Iris pigment epithelial cell (primary cell): ENCODE data around the gene CPLANE1.
"Not testable (repeated sequence)": the region's sequence is repeated elsewhere in the genome, so short reads cannot be mapped to it uniquely, and the experiment has no call there.

Source experiments
- DNase-seq: peaks from one replicate; pipeline ENCODE4 v3.0.0-alpha.2; 2011; ENCODE audit warnings: low read depth

The CPLANE1 gene

DNA sequence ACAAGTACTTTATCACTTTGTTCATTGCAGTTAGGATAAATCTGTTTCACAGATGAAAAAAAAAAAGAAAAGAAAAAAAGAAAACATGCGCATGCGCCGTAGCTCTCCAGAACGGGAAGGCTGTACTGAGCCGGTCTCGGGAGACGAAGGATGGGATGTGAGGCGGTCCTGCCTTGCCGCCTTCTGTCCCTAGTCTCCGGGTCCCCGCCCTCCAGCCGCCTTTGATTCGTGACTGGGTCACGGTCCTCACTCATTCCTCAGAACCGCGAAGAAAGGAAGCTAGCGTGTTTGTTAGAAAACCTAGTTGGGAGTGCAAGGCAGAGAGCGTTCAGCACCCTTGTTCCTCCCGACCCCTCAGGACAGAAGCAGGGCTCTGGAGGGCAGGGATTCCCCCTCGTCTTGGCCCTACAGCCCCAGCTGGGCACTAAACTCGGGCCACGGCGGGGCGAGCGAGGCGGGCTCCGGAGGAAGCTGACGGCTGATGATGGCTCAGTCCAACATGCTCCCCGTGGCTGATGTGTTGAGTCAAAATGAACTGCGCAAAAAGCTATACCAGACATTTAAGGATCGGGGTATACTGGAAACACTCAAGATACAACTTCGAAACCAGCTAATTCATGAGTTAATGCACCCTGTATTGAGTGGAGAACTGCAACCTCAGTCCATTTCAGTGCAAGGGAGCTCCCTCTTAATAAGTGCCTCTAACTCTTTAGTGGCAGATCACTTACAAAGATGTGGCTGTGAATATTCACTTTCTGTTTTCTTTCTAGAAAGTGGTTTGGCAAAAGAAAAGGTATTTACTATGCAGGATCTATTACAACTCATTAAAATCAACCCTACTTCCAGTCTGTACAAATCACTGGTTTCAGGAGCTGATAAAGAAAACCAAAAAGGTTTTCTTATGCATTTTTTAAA lies 40.0 kb downstream of the CPLANE1 start:
- DNase-seq, result peak; percentile 20

DNA sequence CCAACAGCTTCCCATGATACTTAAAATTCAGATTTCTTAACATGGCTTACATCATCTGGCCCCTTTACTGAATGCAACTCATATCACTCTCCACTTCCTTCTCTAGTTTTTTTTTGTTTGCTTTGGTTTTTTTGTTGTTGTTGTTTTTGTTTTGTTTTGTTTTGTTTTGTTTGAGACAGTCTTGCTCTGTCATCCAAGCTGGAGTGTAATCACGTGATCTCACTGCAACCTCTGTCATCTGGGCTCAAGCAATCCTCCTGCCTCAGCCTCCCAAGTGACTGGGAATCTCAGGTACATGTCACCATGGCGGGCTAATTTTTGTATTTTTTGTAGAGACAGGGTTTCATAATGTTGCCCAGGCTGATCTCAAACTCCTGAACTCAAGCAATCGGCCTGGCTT lies 41.4 kb downstream of the CPLANE1 start:
- no peak for DNase-seq

- DNase-seq, result peak; percentile 52
Measured at GRCh38 chr5:37206736-37207135, 42.4 kb downstream of the CPLANE1 start.

GRCh38 chr5:37198842-37199241 lies 50.3 kb downstream of the CPLANE1 start:
- DNase-seq, result peak; percentile 54

- DNase-seq, result no peak
Measured at GRCh38 chr5:37198061-37198460, 51.1 kb downstream of the CPLANE1 start.

DNA sequence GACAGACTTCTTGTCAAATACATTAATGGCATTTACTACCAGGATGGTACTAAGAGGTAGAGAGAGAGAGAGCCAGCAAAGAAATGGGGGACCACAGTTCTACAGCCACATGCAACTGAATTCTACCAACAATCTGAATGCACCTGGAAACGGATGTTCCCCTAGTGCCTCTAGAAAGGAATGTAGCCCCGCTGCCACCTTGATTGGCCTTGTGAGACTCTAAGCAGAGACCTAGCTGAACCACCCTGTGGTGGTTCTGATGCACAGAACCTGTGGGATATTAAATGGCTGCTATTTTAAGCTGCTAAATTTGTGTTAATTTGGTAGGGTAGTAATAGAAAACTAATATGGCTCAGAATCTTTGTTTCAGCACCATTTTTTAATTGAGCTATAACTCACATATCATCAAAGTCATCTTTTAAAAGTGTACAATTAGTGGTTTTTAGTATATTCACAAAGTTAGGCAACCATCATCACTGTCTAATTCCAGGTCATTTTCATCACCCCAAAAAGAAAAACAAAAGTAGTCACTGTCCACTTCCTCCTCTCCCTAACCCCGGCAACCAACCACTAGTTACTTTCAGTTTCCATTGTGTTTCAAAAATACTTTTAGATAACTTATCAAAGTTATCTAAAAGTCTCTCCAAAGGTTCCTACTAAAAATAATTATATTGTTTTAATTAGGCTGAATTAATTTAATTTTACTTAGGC lies 51.7 kb downstream of the CPLANE1 start:
- peak; percentile 53 for DNase-seq

DNA sequence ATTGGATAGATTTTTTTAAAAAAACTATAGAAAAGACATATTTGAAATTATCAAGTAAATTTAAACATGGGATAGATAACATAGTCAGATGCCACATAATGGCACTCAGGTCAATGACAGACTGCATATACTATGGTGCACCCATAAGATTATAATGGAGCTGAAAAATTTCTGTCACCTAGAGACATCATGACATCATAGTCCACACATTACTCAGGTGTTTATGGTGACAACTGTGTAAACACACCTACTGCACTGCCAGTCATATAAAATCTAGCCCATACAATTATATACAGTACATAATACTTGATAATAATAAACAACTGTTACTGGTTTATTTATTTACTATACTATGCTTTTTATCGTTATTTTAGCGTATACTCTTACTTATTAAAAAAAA lies 58.6 kb downstream of the CPLANE1 start:
- DNase-seq, result no peak

- DNase-seq, result peak; percentile 48
Measured at GRCh38 chr5:37189355-37189754, 59.8 kb downstream of the CPLANE1 start.

- no peak for DNase-seq
Measured at GRCh38 chr5:37187465-37187977, 61.7 kb downstream of the CPLANE1 start.

DNA sequence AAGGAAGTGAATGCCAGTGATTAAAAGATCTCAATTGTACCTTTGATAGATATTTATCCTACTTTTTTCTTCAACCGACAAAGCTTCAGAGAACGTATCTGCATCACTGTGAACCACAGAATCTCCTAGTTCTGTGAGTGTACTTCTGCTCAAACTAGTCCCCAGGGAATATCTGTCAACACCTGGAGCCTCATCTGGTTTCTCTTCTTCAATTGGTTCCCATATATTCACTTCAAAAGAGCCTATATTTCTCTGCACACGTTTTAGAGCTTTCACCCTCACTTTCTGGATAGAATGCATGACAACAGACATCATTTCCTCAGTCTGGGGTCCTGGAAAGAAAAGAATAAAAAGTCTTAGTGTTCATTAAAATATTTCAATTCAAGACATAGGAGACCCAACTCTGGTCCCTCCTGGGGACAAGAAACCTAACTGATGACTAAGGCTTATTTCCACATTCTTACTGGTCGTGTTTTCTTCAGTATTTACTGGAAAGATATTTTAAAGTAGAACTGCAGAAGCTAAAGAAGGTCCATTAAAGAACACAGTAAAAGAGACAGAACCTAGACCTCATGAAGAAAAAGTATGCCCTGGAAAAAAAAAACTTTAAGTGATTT lies 64.3 kb downstream of the CPLANE1 start:
- no peak for DNase-seq

DNA sequence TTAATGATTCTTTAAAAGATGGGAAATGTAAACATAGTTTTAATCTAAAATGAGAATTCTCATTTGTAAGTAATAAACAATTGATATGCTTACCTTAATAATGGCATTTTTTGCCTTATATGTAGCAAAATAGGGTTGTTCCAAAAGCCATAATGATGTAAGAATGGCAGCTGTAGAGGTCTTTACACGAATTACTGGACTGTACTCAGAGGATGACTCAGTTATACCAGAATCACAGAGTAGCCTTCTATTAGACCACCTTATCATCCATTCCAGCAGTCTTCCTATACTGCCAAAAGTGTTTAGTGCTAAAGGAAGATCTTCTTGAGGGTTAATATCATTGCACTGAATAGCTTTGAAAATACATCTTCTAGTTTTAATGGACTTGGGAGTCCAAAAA lies 66.5 kb downstream of the CPLANE1 start:
- DNase-seq, result no peak

DNA sequence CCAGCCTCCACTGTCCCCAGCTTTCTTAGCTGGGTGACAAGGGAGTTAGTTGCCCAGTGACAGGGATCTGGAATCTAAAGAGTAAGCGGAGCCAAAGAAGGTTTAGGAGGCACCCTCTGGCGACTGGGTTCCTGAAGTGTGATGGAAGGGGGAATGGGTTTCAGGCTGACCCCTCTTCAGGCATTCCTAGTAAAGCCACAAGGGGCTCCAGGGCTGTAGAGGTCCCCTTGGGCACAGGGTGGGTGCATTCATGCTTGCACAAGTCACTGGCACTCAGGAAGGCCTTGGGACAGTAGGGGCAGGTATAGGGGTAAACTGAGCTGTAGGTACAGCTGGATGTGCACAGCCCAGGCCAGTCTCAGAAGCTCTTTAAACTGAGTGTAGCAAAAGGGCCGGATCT lies 74.2 kb downstream of the CPLANE1 start:
- DNase-seq, result no peak

- DNase-seq, result no peak
Measured at GRCh38 chr5:37172957-37173356, 76.2 kb downstream of the CPLANE1 start.

DNA sequence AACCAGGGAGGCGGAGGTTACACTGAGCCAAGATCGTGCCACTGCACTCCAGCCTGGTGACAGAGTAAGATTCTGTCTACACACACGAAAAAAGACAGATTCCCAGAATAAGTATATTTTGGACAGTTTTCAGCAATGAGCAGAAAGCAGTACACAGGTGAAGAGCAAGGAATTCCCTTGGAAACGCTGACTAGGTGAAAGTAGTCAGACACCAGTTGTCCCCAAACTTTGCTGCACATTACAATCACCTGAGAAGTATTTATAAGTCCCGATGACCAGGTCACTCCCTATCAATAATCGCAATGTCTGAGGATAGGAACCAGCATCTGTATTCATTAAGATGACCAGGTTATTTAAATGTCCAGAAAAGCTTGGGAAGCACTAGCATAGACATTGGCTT lies 78.3 kb downstream of the CPLANE1 start:
- DNase-seq, result no peak

DNA sequence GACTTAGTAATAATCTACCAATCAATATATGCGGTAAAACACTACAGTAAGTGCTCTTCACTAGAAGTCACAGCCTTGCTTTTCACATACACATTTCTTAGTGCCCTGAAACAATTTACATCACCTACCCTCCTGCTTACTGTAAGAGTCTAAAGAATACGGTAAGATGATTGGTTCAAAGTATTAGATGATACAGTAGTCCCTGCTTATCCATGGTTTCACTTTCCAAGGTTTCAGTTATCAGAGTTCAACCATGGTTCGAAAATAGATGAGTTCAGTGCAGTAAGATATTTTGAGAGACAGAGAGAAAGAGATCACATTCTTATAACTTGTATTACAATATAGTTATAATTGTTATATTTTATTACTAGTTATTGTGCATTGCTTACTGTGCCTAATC lies 83.0 kb downstream of the CPLANE1 start:
- no peak for DNase-seq

DNA sequence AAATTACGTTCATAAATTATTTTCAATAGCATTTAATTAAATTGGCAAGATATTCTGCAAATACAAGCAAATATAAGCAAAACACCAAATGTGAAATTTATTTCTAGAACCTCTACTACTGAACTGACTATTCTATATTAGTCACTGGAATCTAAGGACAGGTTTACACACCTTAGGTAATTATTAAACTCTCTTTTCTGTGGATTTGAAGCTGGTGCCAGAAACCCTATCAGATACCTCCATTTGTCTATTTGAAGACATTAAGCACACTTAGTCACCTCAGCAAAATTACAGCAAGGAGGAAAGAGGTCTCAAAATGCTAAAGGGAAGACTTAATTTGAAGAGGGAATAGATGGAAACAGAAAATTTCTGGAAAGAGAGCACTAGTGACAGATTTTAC lies 83.4 kb downstream of the CPLANE1 start:
- DNase-seq, result no peak

DNA sequence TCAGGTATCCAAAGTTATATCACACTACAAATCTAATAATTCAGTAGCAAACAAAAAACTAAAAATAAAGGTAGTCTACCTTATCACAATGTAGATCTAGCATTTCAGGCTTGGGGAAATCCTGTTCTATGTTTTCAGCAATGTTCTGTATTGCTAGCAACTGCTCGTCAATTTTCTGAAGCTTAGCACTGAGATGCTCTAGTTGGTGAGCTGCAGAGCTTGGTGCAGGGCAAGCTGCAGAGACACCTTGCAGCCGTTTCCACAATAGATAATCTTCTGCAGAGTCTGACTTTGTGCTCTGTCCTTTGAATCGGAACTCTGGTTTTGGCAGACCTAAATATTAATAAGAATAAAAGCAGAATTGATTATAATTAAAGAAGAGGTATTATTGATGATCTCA lies 95.5 kb downstream of the CPLANE1 start:
- no peak for DNase-seq

DNA sequence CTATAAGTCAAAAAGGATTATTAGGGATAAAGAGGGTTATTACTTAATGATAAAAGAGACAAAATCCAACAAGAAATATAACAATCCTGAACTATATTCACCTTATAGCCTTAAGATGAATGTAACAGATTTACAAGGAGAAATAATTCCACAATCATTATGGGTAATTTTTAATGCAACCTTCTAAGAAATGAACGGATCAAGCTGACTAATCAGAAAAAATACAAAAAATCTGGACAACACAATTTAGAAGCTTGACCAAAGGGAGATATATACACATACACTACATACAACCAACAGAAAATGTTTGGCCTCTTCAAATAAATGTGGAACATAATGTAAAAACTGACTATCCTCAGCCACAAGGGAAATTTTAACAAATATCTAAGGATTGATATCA lies 102.3 kb downstream of the CPLANE1 start:
- no peak for DNase-seq

DNA sequence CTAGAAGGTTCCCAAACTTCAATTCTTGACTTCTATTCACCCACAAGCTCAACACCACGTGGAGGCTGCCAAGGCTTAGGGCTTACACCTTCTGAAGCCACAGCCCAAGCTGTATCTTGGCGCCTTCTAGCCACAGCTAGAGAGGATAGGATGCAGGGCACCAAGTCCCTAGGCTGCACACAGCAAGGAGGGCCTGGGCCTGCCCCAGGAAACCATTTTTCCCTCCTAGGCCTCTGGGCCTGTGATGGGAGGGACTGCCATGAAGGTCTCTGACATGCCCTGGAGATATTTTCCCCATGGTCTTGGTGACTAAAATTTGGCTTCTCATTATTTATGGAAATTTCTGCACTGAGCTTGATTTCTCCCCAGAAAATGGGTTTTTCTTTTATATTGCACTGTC lies 112.5 kb downstream of the CPLANE1 start:
- DNase-seq, result no peak

- not testable (repeated sequence) for DNase-seq
Measured at GRCh38 chr5:37135312-37135711, 113.9 kb downstream of the CPLANE1 start.

GRCh38 chr5:37133939-37134338 lies 115.2 kb downstream of the CPLANE1 start:
- DNase-seq, result peak; percentile 78

DNA sequence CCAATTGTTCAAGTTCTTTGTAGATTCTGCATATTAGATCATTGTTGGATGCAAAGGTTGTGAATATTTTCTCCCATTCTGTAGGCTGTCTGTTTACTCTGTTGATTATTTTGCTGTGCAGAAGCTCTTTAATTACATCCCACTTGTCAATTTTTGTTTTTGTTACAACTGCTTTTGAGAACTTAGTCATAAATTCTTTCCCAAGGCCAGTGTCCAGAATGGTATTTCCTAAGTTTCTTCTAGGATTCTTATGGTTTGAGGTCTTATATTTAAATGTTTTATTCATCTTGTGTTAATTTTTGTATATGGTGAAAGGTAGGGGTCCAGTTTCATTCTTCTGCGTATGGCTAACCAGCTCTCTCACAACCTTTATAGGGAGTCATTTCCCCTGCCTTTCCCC lies 116.5 kb downstream of the CPLANE1 start:
- DNase-seq, result peak; percentile 59

GRCh38 chr5:37121465-37121864 lies 127.7 kb downstream of the CPLANE1 start:
- DNase-seq, result no peak
